Measurements from ENCODE around the gene PPP2R2D.
"Not testable (repeated sequence)": the region's sequence is repeated elsewhere in the genome, so short reads cannot be mapped to it uniquely, and the experiment has no call there.

The PPP2R2D gene

GRCh38 chr10:131868436-131868835 is 32.4 kb upstream of the PPP2R2D start:
- no peak for DNase-seq (ENCODE audit: low spot score)

DNA sequence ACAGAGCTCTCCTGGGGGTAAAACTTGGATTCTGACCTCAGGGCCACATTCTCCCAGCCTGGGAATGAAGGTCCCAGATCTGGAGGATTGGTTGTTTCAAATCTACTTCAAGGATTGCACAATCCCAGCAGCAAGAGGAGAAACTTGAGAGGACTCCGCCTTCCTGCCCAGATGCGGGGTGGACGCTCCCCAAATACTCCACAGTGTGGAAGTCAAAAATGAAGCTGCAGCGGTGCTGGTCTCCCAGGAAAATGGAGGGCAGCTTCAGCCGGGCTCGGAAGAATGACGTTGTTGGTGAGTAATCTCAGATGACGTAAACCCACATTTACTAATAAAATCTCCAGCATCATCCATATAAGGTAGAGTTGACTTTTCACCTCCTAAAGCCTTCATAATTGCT is 31.5 kb upstream of the PPP2R2D start:
- no peak for DNase-seq (ENCODE audit: low spot score)

GRCh38 chr10:131870411-131870810 is 30.4 kb upstream of the PPP2R2D start:
- no peak for DNase-seq (ENCODE audit: low spot score)

DNA sequence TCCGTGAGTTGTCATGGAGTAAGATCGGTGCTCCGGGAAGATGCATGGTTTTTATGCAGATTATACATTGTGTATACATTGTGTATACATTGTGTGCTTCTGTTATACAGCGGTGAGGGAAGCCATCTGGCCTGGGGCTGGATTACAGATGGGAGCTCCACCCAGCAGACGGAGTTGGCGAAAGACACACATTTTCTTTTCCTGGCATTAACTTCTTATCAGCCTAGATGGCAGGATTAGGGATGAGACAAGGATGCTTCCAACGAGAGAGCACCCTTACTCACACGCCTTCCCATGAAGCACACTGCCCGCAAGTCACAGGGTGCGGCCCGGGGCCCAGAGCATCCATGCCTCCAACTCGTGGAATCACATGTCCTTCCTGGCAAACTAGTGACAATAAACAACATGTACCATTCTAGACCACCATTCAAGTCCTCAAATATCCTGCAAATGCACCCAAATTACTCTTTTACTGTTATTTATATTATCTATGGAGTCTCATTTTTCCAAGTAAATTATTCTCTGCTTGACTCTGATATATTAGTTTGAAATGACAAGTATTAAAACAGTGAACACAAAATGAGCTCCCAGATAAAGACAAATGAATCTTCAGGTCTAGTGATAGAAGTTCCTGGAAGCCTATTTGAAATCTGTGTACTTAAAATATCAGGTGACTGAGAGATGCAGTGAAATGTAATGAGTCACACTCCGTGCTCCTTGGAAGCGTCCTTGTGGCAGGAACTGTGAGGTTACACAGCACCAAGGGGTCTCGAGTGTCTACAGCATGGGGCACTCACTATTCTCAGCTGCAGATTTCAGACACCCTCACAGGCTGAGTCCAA is 29.8 kb upstream of the PPP2R2D start:
- DNase-seq (ENCODE audit: low spot score), result no peak

GRCh38 chr10:131871673-131872005 is 29.2 kb upstream of the PPP2R2D start:
- no peak for DNase-seq (ENCODE audit: low spot score)

DNA sequence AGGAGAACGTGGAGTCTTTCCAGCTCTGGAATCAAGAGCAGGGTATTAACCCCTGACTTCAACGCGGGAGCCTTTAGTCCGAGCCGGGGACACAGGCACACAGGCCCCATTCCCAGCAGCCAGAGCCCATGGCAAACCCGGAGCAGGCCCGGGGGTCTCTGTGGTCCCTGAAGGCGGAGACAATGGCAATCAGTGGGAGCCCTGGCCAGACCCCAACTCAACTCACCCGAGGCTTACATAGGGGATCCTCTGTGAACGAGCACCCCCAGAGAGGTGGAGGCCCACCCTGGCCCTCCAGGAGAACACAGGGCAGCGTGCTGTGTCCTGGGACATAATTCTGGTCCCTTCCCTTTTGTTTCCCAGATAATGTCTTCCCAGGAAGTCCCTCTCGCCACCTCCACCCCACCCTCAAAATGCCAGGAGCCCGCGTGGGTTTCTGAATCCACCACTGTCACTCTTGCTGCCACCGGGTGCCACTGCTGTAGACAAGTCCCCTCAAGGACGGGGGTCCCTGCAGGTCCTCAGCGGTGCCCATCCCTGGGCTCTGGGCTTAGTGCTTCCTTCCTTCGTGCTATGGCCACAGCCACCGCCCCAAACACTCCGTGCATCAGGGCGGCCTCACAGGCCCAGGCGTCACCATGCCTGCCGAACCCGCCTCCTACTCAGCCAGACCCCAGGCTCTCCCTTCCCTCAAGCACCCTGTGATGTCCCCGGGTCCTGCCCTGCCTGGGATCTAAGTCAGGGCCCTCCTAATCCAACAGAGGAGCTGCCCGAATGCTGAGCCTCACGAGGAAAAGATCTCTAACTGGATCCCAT is 28.6 kb upstream of the PPP2R2D start:
- no peak for DNase-seq (ENCODE audit: low spot score)

DNA sequence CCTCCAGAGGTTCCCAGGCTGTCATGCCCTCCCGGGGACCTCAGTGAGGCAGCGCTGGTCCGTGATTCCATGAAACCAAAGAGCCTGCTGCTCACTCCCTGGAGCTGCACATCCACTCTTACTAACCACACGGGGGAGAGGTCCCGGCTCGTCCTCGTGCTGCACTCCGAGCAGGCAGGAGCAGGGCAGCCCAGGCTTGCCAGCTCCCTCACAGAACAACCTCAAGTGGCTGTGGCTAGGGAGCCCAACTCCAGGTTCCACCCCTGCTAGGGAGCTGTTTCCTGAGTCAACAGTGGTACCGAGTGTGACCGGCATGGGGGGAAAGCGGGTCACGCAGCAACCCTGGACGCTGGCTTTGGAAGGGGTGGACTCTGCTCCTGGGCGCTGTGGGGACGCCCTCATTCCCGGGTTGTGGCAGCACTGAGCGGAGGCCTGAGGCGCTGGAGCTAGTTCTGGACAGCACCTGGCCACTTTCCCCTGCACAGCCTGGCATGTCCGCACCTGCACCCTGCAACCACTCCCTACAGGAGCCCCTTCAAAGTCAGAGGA is 27.9 kb upstream of the PPP2R2D start:
- DNase-seq (ENCODE audit: low spot score), result no peak

GRCh38 chr10:131874991-131875451 is 25.8 kb upstream of the PPP2R2D start:
- DNase-seq (ENCODE audit: low spot score), result peak; percentile 91

DNA sequence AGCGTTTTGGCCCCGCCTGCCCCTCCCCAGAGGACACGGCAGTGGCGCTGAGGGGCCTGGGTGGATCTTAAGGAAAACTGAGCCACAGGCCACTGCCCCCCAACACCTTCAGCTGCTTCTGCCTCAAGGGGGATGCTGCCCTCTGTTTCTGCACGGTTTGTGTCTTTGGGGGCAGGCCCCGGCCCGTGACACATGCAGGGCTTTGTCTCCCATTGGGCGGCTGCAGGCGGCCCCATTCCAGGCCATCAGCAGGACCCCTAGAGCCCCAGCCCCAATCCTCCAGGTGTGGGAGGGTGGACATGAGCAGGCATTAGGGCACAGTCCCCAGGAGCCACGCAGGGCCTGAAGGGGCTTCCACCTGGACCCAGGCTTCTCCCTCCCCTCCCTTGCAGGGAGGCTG is 25.3 kb upstream of the PPP2R2D start:
- no peak for DNase-seq (ENCODE audit: low spot score)

DNA sequence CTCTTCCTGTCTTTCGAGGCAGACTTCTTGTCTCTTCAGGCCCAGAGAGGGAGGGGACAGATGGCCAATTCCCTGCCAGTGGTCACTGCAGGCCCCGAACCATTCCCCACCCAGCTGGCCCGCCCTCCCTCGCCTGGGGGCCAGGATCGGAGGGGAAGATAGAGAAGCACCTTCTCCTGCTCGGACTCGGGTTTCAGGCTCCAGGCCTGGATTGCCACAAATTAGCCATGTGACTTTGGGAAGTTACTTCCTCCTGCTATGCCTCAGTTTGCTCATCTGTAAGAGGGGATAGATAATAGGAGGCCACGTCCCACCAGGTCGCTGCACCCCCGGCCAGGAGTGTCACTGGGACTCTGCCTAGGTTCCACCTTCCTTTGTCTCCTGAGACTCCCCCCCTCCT is 24.8 kb upstream of the PPP2R2D start:
- no peak for DNase-seq (ENCODE audit: low spot score)

GRCh38 chr10:131876508-131876907 is 24.3 kb upstream of the PPP2R2D start:
- DNase-seq (ENCODE audit: low spot score), result no peak

GRCh38 chr10:131880016-131880590 is 20.7 kb upstream of the PPP2R2D start:
- DNase-seq (ENCODE audit: low spot score), result no peak

DNA sequence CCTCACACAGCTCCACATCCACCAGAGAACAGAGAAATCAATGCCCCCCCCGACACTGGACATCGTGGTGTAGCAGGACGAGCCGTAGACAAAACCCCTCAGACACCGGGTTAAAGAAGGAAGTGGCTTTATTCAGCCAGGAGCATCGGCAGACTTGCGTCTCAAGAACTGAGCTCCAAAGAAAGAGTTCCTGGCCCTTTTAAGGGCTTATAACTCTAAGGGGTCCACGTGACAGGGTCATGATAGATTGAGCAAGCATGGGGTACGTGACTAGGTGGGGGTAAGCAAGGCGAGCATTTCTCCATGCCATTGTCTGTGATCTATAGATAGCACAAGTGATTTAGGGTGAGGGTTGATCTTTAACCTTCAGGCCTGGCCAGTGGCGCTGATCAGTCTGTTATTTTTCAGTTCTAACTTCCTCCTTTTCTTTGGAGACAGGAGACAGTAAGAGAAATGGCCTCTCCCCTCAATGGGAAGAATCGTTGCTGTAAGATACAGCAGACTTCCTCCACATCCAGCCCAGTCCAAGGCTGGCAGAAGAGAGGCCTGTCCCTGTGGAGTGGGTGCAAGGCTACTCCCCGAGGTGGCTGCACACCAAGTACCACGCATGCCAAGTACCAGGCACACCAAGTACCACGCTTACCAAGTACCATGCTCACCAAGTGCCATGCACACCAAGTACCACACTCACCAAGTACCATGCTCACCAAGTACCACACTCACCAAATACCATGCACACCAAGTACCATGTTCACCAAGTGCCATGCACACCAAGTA is 19.5 kb upstream of the PPP2R2D start:
- DNase-seq (ENCODE audit: low spot score), result no peak

DNA sequence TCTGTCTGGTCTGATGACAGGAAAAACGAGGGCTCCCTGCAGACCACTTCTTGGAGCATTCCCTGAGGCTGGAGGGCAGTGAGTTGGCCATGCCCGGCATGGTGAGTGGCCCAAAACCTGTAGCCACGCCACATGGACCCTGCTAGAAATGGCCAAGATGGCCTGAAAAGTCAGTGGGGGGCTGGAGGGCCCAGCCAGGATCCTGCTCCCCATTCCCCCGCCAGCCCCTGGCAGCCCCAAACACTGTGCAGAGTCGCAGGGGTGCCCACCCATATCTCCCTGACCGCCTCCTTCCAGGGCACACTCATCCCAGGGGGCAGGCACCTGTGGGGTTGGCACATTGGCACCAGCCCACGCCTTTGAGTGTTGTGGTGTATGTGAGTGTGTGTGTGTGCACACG is 18.7 kb upstream of the PPP2R2D start:
- DNase-seq (ENCODE audit: low spot score), result no peak

DNA sequence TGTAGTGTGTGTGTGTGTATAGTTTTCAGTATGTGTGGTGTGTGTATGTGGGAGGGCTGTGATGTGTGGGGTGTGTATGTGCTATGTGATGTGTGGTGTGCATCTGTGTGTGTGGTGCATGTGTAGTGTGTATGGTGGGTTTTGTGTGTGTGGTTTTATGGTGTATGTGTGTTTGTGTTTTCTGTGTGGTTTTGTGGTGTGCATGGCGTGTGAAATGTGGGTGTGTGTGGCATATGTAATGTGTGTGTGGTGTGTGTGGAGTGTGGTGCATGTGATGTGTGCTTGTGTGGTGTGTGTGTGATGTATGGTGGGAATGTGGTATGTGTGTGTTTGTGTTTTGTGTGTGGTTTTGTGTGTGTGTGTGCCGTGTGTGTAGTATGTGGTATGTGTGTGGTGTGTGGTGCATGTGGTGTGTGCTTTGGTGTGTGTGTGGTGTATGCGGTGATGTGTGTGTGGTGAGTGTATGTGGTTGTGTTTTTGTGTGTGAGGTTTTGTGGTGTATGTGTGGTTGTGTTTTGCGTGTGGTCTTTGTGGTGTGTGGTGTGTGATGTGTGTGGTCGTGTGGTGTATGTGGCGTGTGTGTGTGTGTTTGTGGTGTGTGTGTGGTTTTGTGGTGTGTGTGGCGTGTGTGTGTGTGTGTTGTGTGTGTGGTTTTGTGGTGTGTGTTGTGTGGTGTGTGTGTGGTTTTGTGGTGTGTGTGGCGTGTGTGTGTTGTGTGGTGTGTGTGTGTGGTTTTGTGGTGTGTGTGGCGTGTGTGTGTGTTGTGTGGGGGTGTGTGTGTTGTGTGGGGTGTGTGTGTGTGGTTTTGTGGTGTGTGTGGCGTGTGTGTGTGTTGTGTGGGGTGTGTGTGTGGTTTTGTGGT is 18.0 kb upstream of the PPP2R2D start:
- no peak for DNase-seq (ENCODE audit: low spot score)

- not testable (repeated sequence) for DNase-seq (ENCODE audit: low spot score)
Observed at GRCh38 chr10:131883621-131884393, 17.0 kb upstream of the PPP2R2D start.

DNA sequence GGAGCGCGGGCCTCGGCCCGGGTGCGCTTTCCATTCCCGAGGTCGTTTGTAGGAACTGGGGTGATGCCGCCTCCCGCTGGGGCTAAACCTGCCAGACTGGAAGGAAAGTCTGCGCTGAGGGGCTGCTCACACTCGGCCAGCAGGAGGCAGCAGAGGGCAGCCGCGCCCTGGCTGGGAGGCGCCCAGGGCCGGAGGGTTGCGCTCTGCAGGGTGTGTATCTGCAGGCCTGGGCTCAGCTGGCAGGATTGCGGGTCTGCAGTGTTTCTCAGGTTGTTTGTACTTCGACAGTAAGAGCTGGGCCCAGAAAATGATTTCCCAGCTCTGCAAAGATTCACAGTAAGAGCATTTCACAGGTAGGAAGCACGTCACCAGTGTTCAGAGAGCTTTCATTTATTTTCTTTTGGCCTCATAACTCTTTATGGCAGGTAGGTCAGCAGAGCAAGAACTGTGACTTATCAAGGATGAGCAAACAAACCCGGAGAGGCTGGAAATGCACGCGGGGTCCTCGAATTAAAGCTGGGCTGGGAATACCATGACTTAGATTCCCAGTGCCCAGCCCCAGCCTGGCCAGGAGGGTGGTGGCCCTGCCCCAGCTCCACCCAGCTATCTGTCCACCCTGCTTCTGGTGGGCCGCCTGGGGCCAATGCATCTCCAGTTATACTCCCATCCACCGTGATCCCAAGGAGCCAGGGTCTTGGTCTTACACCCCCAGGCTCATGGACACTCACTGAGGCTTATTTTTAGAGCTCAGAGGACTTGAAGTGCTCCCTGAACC is 15.2 kb upstream of the PPP2R2D start:
- DNase-seq (ENCODE audit: low spot score), result peak; percentile 88

DNA sequence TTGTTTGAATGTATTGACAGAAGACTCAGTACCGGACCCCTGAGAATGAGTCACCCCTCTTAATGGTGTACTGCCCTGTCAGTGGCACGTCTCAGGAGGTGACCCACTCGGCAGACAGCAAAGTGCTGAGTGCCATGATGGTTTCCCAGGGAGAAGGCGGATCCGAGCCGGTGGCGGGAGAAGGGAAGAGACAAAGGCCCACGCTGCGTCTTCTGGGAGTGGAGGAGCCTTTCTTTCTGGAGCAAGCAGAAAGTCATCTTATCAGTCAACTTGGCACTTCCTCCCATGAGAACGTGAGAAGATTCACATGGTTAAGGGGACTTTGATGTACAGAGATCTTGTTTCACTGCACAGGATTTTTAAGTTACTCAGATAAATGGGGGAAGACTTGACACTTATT is 14.6 kb upstream of the PPP2R2D start:
- no peak for DNase-seq (ENCODE audit: low spot score)

- no peak for DNase-seq (ENCODE audit: low spot score)
Observed at GRCh38 chr10:131888186-131888604, 12.6 kb upstream of the PPP2R2D start.
